ENCODE data around the gene TIPIN. TPM values are rescaled to one million over a fixed set of nuclear protein-coding genes. Genes with fewer than 3 reads are reported as not detected.

TIPIN gene
- total and polyA plus RNA-seq, 4 donors, result 5.2 to 10.9 (median 6.2) TPM

DNA sequence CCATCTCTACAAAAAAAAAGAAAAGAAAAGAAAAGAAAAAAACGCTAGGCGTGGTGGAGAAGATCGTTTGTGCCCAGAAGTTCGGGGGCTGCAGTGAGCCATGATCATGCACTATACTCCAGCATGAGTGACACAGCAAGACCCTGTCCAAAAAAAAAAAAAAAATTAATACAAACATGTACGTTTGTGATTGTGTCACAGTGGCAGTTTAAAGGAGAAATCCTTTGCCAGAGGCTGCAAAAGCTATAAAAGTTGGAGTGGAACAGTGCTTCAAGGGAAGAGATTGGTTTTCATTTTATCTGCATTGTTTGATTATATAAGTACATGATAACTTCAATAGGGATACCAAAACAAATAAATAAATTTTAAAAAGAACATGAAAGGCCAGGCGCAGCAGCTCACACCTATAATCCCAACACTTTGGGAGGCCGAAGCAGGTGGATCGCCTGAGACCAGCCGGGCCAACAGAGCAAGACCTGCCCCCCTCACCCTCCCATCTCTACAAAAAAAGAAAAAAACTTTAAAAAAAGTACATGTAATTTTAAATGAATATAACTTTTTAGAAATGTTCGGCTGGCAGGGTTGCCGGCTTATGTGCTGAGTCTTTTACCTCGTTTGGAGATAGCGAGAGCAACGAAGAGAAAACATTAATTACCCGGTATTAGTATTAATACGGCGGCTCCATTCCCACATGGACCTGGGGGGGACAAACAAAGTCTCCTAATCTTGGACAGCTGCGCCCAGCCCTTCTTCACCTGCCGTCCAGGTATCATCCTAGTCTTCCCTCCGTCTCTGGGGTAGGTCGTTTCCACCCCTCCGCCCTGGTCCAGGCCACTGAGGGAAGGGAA, 63.7 kb downstream of the TIPIN start:
- H3K9ac ChIP-seq (ENCODE audit: insufficient read depth in 1 of 2, low read length in 2 of 2), result peak overlapping the region; percentile 58 to 82
- no peaks in the 10 kb centered on the region for H3K27me3 ChIP-seq (ENCODE audit: control insufficient read depth in 3 of 3, insufficient read depth in 3 of 3, low read length in 2 of 3)
- H3K4me3 ChIP-seq, result peak overlapping the region; percentile 89
- WGBS, 2 donors, result 14 to 16% methylated on average over 21 to 22 of the region's 22 CpGs
- H3K27ac ChIP-seq (ENCODE audit: low read depth in 1 of 2, low read length in 1 of 2), result peak overlapping the region; percentile 88 to 99
- peak in 2 of 3 donors; percentile 40 to 42 for DNase-seq
- TF ChIP-seq, protein P1, sequence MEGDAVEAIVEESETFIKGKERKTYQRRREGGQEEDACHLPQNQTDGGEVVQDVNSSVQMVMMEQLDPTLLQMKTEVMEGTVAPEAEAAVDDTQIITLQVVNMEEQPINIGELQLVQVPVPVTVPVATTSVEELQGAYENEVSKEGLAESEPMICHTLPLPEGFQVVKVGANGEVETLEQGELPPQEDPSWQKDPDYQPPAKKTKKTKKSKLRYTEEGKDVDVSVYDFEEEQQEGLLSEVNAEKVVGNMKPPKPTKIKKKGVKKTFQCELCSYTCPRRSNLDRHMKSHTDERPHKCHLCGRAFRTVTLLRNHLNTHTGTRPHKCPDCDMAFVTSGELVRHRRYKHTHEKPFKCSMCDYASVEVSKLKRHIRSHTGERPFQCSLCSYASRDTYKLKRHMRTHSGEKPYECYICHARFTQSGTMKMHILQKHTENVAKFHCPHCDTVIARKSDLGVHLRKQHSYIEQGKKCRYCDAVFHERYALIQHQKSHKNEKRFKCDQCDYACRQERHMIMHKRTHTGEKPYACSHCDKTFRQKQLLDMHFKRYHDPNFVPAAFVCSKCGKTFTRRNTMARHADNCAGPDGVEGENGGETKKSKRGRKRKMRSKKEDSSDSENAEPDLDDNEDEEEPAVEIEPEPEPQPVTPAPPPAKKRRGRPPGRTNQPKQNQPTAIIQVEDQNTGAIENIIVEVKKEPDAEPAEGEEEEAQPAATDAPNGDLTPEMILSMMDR (IDR thresholded peaks at IDR 0.05; ENCODE audit: control extremely low read depth, extremely low read depth), result no peak
- ATAC-seq (ENCODE audit: insufficient read depth, low FRiP score), result no peak
- no peaks in the 10 kb centered on the region for H3K9me3 ChIP-seq (ENCODE audit: control insufficient read depth in 4 of 4, insufficient read depth in 3 of 4, low read length in 3 of 4)
- peaks cover 2 to 69% (median 23%) of the 10 kb centered on the region in 5 donors for H3K4me1 ChIP-seq (ENCODE audit: control insufficient read depth in 5 of 5, insufficient read depth in 5 of 5, low read length in 5 of 5)
- peaks cover 0 to 2% (median 0%) of the 10 kb centered on the region in 4 donors for H3K36me3 ChIP-seq (ENCODE audit: control insufficient read depth in 4 of 4, insufficient read depth in 4 of 4, low read length in 4 of 4)

- Histone ChIP-seq H3K36me3 (ENCODE audit: control insufficient read depth in 4 of 4, insufficient read depth in 4 of 4, low read length in 4 of 4) (peaks cover 0 to 2% (median 0%) of the 10 kb centered on the region in 4 donors), H3K4me1 (ENCODE audit: control insufficient read depth in 5 of 5, insufficient read depth in 5 of 5, low read length in 5 of 5) (peaks cover 2 to 67% (median 24%) of the 10 kb centered on the region in 5 donors), H3K9ac (ENCODE audit: insufficient read depth in 1 of 2, low read length in 2 of 2) (peak overlapping the region in 1 of 2 donors; percentile 27), H3K27ac (ENCODE audit: low read depth in 1 of 2, low read length in 1 of 2) (no peak overlapping the region), H3K9me3 (ENCODE audit: control insufficient read depth in 4 of 4, insufficient read depth in 3 of 4, low read length in 3 of 4) (no peaks in the 10 kb centered on the region), H3K27me3 (ENCODE audit: control insufficient read depth in 3 of 3, insufficient read depth in 3 of 3, low read length in 2 of 3) (no peaks in the 10 kb centered on the region), H3K4me3 (no peak overlapping the region)
- ATAC-seq (ENCODE audit: insufficient read depth, low FRiP score), result no peak
- no peak for DNase-seq
- TF ChIP-seq, protein P1 (IDR thresholded peaks at IDR 0.05; ENCODE audit: control extremely low read depth, extremely low read depth), result no peak
- WGBS, 2 donors, result 85 to 86% methylated on average over 6 of the region's 6 CpGs
Measured at GRCh38 chr15:66291816-66292570, 64.5 kb downstream of the TIPIN start.

DNA sequence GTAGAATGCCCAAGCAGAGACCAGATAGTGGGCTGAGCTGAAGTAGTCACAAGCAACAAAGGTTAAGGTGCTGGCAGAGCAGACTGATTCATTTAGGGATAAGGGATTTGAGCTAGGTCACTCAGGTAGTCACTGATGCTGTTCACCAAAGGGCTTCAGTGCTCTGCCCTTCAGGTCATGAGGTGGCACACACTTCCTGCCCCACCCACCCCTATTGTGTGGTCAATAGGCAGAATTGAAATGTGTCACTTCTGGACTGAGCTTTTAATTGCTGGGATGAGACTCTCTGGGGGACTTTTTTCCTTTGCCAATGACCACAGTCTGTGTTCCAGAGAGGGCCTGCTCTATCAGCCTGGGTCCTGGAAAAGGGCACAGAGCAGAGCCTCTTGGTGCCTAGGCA, 66.0 kb downstream of the TIPIN start:
- DNase-seq, result no peak
- no peak overlapping the region for H3K4me3 ChIP-seq
- TF ChIP-seq, protein P1 (IDR thresholded peaks at IDR 0.05; ENCODE audit: control extremely low read depth, extremely low read depth), result no peak

More for the DNA sequence above, 66.0 kb downstream of the TIPIN start:
- H3K36me3 ChIP-seq (ENCODE audit: control insufficient read depth in 4 of 4, insufficient read depth in 4 of 4, low read length in 4 of 4), result no peaks in the 10 kb centered on the region
- no peak overlapping the region for H3K9ac ChIP-seq (ENCODE audit: insufficient read depth in 1 of 2, low read length in 2 of 2)
- no peak overlapping the region for H3K27ac ChIP-seq (ENCODE audit: low read depth in 1 of 2, low read length in 1 of 2)
- H3K9me3 ChIP-seq (ENCODE audit: control insufficient read depth in 4 of 4, insufficient read depth in 3 of 4, low read length in 3 of 4), result no peaks in the 10 kb centered on the region
- ATAC-seq (ENCODE audit: insufficient read depth, low FRiP score), result no peak
- H3K4me1 ChIP-seq (ENCODE audit: control insufficient read depth in 5 of 5, insufficient read depth in 5 of 5, low read length in 5 of 5), result peaks cover 2 to 56% (median 18%) of the 10 kb centered on the region in 5 donors
- no peaks in the 10 kb centered on the region for H3K27me3 ChIP-seq (ENCODE audit: control insufficient read depth in 3 of 3, insufficient read depth in 3 of 3, low read length in 2 of 3)

Measured in lung (tissue), 12 donors.